GM19455 (cell line): ENCODE data around the gene TAF6L.
"Not testable (repeated sequence)": the region's sequence is repeated elsewhere in the genome, so short reads cannot be mapped to it uniquely, and the experiment has no call there.

ENCODE experiments used
- ATAC-seq: cut with Tn5 transposase; IDR thresholded peaks from one replicate; pipeline ENCODE4 v1.9.1; 2021; ENCODE audit not compliant: unreplicated experiment

Gene TAF6L

DNA sequence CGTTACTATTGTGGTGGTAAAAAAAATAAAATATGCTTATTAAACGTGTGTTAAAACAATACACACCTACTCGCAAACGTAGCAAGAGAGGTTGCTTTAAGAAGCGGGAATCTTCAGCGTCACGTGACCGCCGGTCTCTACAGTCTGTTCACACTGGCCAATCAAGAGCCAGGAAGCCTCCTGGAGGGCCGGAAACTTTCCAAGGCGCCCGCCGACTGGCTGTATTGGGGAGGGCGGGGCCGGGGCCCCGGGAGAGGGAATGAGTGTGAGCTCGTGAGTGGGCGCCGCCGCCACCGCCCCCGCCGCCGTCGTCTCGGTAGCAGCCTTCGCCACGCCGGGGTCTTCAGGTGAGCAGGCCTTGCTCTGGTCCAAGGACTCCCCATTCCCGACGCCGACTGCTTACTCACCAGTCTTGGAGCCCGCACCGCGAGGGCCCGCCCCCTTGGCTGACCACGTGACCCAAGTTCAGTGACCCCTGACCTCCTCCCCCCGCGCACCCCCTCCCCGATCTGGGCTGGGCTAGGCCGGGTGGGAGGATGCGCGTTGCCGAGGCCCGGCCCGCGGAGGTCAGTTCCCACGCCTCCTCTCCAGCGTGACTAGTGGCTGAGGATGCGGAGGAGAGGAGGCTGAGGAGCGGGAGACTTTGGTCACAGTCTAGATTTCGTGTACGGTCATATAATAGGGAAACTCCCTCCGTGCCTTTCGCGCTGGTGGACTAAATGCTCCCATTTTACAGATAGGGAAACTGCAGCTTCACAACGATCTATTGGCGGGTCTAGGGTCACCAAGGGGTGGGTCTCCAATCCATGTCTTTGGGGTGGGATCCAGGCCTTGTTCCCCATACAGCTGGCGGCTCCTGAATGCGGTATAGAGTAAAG lies at the start of gene TAF6L:
Gene TAF6L (plus strand): TSS at position 253 of the 878 bp plus-strand sequence. CDS start 4,388 bp downstream, outside the sequence.
- ATAC-seq, result peak; percentile 75

GRCh38 chr11:62721994-62722393 lies 49.2 kb upstream of the TAF6L start:
- ATAC-seq, result no peak

- ATAC-seq, result no peak
These were observed 47.0 kb upstream of the TAF6L start for GRCh38 chr11:62724171-62724570.

DNA sequence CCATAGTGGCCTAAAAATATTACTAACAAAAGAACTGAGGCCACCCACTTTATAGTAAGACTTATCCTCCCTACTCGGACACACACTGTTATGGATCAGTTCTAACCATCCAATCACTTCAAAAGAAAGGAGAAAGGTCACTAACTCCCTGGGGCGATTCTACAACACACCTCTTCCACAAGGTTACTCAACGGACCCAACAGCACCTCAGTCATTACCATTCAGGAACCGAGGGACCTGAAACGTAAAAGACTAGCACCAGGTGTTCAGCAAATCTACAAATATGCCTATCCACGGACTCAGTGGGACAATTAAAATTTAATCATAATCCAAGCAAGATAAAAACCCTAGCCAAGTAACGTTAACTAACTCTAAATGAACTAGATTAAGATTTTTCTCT lies 45.5 kb upstream of the TAF6L start:
- ATAC-seq, result no peak

DNA sequence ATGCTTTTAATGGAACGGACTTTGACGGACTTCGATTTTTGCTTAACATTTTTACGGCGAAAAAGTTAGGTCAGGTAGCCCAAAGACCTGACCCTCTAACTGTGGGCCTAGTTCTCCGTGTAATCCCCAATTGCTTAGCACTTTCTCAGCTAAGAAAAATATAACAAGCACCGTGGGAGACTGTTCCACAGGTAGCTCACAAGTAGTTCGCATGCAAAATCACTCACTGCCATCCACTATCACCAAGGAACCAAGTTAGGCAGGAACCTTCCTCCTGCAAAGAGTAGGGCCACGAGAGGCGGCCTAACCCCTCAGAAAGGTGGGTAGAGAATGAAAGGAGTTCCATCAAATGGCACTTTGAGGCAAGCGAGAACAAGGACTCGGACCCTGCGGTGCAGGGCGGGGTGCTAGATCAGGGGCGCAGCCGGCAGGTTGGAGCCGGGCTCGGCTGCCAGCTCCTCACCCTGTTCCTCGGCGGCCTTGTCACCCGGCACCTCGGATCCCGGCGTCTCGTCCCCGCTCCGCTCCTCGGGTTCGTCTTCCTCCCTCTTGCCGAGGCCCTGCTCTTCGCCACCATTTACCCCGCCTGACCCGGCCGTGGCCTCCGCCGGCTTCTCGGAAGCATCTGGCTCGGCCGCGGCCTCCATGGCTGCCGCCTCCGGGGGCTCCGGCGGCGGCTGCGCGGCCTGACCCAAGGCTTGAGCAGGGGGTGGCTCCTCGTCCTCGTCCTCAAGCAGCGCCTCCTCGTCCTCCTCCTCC lies 44.9 kb upstream of the TAF6L start:
- ATAC-seq, result no peak

- ATAC-seq, result peak; percentile 12
These were observed 44.4 kb upstream of the TAF6L start for GRCh38 chr11:62726915-62727164.

DNA sequence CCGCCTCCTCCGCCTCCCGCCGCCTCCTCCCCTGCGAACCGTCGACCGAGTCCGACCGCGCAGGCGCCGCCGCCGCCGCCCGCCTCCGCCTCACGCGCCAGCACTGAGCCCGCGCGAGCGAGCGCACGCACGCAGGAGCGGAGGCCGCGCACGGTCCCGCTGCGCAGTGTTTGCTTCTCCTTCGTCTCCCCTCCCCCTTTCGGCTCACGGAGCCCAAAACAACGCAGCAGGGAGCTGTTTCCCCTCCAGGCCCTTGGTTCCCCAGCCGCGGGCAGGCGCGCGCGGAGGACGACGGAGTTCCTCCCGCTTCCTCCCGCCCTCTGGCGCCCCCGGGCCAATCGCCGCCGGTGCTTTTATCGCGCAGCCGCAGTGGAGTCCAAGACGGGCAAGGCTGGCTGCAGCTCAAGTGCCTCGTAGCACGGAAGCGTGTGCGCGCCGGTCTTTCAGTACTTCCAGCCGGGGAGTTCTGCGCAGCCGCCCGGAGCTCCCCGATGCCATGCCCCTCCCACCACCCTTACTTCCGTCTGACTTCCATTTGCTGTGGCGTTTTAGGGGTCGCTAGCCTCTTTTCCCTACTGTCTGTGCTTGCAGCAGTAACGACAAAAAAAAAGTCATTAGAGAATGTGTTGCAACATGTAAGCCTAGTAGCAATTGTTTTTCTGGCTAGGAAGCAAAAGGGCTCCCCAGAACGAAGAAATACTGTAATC lies 43.9 kb upstream of the TAF6L start, which contains the start of gene HNRNPUL2:
Gene HNRNPUL2 (minus strand): TSS at position 293 of the 707 bp plus-strand sequence. CDS start 301 bp downstream, outside the sequence.
- ATAC-seq, result peak; percentile 72

DNA sequence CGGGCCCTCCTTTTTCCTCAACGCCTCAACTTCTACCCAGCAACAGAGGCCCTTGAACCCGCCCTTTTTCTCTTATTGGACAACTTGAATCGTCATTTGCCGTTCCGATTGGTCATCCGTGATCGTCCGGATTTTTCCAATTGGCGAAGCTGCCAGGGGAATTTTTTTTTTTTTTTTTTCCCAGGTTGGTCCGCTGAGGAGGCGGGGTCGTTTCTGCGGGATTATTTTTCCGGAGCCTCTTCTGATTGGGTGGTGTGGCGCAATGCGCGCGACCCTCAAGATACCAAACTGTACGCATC lies 43.4 kb upstream of the TAF6L start:
- peak; percentile 55 for ATAC-seq

DNA sequence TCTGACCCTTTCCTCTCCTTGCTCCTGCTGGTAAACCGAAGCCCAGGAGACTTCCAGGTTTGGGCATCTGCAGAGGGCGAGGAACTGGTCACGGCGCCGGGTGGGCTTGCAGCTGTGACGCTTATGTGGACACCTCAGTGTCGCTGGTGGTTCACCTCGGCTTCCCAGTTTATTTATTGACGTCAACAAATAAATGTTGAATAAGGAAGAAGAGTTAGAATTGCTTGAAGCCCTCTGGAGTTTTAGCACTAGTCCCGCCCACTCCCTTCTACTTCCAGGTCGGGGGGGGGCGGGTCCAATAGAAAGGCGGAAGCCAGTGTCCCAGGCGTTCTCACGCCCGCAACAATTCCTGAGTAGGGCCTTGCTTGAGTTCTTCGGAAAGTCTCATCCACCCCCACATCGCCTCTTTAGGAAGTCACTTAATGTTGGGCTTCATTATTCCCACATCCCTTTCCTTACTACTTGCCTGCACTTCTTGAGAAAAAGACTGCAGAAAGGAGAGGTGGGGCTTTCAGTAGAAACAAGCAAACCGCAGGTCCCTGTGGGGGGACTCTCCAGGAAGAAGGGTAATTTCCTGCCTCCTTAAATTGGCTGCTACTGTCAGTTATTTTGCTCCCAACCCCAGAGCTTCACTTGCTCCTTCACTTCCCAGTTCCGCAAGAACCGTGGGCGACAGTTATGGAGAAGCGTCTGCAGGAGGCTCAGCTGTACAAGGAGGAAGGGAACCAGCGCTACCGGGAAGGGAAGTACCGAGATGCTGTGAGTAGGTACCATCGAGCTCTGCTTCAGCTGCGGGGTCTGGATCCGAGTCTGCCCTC lies 42.8 kb upstream of the TAF6L start, which contains the start of gene TTC9C:
Gene TTC9C (plus strand): TSS at position 316 of the 818 bp plus-strand sequence. CDS start 363 bp downstream, at position 679.
- no peak for ATAC-seq

- not testable (repeated sequence) for ATAC-seq
These were observed 41.1 kb upstream of the TAF6L start for GRCh38 chr11:62730076-62730475.

DNA sequence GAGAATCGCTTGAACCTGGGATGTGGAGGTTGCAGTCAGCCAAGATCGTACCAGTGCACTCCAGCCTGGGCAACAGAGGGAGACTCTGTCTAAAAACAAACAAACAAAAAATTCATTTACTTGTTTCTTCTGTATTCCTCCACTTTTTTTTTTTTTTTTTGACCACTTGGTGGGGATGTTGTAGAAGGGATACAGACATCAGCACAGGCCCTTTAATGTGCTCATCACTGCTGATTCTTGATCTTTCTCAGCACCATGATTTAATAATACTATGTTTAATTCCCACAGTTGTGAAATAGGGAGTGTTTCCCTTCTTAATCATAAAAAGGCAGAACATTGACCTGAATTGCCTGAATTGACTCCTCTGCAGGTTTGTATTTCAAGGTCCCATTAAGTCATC lies 38.4 kb upstream of the TAF6L start:
- ATAC-seq, result no peak

DNA sequence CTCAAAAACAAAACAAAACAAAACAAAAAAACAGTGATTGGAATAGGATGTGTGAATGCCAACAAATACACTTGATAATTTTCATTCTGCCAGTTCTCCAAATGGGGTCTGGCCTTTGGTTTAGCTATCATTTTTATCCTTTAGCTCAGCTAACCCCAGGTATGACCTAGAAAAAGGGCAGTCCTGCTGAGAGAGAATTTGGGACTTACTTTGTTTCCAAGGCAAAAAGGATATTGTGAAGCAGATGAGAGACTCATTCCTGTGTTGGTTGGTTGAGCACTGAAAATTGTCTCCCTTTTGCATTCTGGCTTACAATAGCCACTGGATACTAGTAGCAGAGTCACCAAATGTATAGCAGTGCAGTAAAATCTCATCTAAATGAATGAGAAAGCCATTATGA lies 34.0 kb upstream of the TAF6L start:
- no peak for ATAC-seq

DNA sequence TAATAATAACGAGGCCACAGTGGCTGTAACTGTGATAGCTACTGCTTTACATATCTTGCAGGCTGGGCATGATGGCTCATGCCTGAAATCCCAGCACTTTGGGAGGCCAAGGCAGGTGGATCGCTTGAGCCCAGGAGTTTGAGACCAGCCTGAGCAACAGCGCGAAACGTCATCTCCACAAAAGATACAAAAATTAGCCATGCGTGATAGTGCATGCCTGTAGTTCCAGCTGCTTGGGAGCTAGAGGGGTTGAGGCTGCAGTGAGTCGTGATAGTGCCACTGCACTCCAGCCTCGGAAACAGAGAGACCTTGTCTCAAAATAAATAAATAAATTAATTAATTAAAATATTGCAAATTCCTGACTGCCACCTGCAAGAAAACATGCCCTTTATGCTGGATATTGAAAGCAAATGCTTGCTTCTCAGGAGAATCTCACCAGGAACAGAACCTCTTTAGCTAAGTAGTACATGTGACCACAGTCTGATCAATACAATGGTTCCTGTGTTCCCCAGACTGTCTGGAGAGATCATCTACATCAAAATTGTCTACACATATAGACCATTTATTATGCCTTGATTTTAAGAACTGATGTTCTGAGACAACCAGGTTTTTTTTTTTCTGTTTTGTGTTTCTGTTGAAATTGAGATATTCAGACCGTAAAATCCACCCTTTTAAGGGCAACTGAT lies 23.6 kb upstream of the TAF6L start:
- ATAC-seq, result no peak

DNA sequence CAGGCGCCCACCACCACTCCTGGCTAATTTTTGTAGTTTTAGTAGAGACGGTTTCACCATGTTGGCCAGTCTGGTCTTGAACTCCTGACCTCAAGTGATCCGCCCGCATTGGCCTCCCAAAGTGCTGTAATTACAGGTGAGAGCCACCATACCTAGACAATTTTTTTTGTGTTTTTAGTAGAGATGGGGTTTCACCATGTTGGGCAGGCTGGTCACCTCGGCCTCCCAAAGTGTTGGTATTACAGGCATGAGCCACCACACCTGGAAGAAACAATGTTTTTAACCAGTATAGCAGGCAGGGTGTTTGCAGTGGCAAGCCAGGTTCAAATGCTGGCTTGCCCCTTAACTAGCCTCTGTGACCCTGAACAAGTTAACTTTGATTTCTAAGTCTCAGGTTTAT lies 21.3 kb upstream of the TAF6L start:
- not testable (repeated sequence) for ATAC-seq

- no peak for ATAC-seq
These were observed 18.9 kb upstream of the TAF6L start for GRCh38 chr11:62752177-62752785.

GRCh38 chr11:62752994-62753735 lies 18.0 kb upstream of the TAF6L start:
- no peak for ATAC-seq

GRCh38 chr11:62753736-62754603 lies 17.2 kb upstream of the TAF6L start, which contains the start of gene ZBTB3:
Gene ZBTB3 (minus strand): TSS chr11:62754160. CDS start chr11:62753664, 496 bp downstream.
- ATAC-seq, result peak; percentile 97

DNA sequence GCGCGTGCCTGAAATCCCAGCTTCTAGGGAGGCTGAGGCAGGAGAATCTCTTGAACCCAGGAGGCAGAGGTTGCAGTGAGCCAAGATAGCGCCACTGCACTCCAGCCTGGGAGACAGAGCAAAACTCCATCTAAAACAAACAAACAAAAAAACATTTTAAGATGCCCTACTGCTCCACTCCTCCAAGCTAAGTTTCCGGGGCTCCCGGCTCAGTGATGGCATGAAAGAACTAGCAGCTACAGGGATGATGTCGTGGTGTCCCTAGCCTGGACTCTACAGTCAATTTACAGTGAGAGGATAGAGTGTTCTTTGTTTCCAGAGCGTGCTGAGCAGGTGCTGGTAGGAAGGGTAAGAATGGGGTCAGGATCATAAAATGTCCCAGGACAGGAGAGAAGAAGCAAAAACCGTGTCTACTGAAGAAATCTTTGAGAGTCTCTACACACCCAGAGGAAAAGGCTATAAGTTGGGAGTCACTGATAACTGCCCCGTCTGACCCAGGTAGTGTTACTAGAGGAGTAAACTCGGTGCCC lies 16.0 kb upstream of the TAF6L start:
- no peak for ATAC-seq
